Astrocyte (in vitro differentiated cells and primary cell): ENCODE results near the gene FBP1. TPM values are rescaled to one million over a fixed set of nuclear protein-coding genes. Genes with fewer than 3 reads are reported as not detected.

Experiments
- DNase-seq: peaks from one replicate; pipeline ENCODE4 v3.0.0-alpha.2; 2010; ENCODE audit warnings: low read depth
- FAIRE-seq: peaks from 2 replicates; lab custom pipeline; 2011; peaks lifted over from hg19 to GRCh38; lab: Jason Lieb, UNC
- H2AFZ ChIP-seq: 2 replicates; pipeline ENCODE4 v1.6.0; 2012; ENCODE audit warnings: low read depth, low read length, inconsistent platforms
- H3K27ac ChIP-seq: 2 replicates; pipeline ENCODE4 v1.5.1; 2011; ENCODE audit warnings: low read depth, low read length, inconsistent platforms
- H3K27me3 ChIP-seq: 2 replicates; pipeline ENCODE4 v1.6.0; 2011; ENCODE audit warnings: low read length, inconsistent platforms; ENCODE audit not compliant: insufficient read depth
- H3K36me3 ChIP-seq: 2 replicates; pipeline ENCODE4 v1.5.1; 2011; ENCODE audit warnings: low read length, inconsistent platforms; ENCODE audit not compliant: insufficient read depth
- H3K4me1 ChIP-seq: 2 replicates; pipeline ENCODE4 v1.5.1; 2011; ENCODE audit warnings: low read length, inconsistent platforms; ENCODE audit not compliant: insufficient read depth
- H3K4me2 ChIP-seq: 2 replicates; pipeline ENCODE4 v1.6.0; 2012; ENCODE audit warnings: low read length, inconsistent platforms
- H3K4me3 ChIP-seq: 2 replicates; pipeline ENCODE4 v1.5.1; 2011; ENCODE audit warnings: low read depth, mild to moderate bottlenecking, low read length, inconsistent platforms; ENCODE audit not compliant: insufficient read depth
- H3K79me2 ChIP-seq: 2 replicates; pipeline ENCODE4 v1.6.0; 2012; ENCODE audit warnings: mild to moderate bottlenecking, low read length, inconsistent platforms; ENCODE audit not compliant: insufficient read depth
- H3K9ac ChIP-seq: 2 replicates; pipeline ENCODE4 v1.6.0; 2012; ENCODE audit warnings: mild to moderate bottlenecking, low read length, inconsistent platforms
- H3K9me3 ChIP-seq: 2 replicates; pipeline ENCODE4 v1.5.1; 2012; ENCODE audit warnings: low read depth, mild to moderate bottlenecking, low read length, inconsistent platforms; ENCODE audit not compliant: insufficient read depth
- H4K20me1 ChIP-seq: 2 replicates; pipeline ENCODE4 v1.6.0; 2012; ENCODE audit warnings: low read length, inconsistent platforms; ENCODE audit not compliant: insufficient read depth
- H3K27ac Mint-ChIP-seq: one replicate; pipeline ENCODE4 v1.8.0; 2021; ENCODE audit warnings: mild to moderate bottlenecking, mixed read lengths; ENCODE audit not compliant: unreplicated experiment
- H3K27me3 Mint-ChIP-seq: one replicate; pipeline ENCODE4 v1.8.0; 2021; ENCODE audit warnings: low read depth, mixed read lengths; ENCODE audit not compliant: unreplicated experiment
- H3K36me3 Mint-ChIP-seq: one replicate; pipeline ENCODE4 v1.8.0; 2021; ENCODE audit warnings: low read depth, mixed read lengths; ENCODE audit not compliant: unreplicated experiment
- H3K4me1 Mint-ChIP-seq: one replicate; pipeline ENCODE4 v1.8.0; 2021; ENCODE audit warnings: low read depth, mixed read lengths; ENCODE audit not compliant: unreplicated experiment
- H3K4me3 Mint-ChIP-seq: one replicate; pipeline ENCODE4 v1.8.0; 2021; ENCODE audit warnings: mild to moderate bottlenecking, moderate library complexity, mixed read lengths; ENCODE audit not compliant: unreplicated experiment
- H3K9me3 Mint-ChIP-seq: one replicate; pipeline ENCODE4 v1.8.0; 2021; ENCODE audit warnings: mild to moderate bottlenecking, mixed read lengths; ENCODE audit not compliant: unreplicated experiment
- CTCF ChIP-seq: IDR thresholded peaks from 2 replicates; pipeline ENCODE4 v1.5.1; 2011; ENCODE audit warnings: low read depth, mild to moderate bottlenecking, inconsistent platforms, low read length, moderate library complexity; ENCODE audit not compliant: insufficient read depth
- EZH2 ChIP-seq: IDR thresholded peaks from 2 replicates; pipeline ENCODE4 v1.6.1; 2012; ENCODE audit warnings: mild to moderate bottlenecking, low read length, inconsistent platforms; ENCODE audit not compliant: insufficient read depth
- total RNA-seq: library from RNA; stranded (reverse); gene quantifications from 2 replicates; pipeline ENCODE4 v1.2.1, GENCODE V29; 2021

Gene FBP1
- total RNA-seq, 1 donor from 2014 or later, result 0.25 TPM

GRCh38 chr9:94627287-94627686 lies 12.0 kb downstream of the FBP1 start:
- Histone ChIP-seq H3K9me3 (no peaks in the 10 kb centered on the region), H3K36me3 (no peaks in the 10 kb centered on the region), H3K4me1 (no peaks in the 10 kb centered on the region), H3K27me3 (peaks cover 12% of the 10 kb centered on the region), H3K27ac (no peak overlapping the region), H2AFZ (no peak overlapping the region), H3K9ac (no peak overlapping the region), H4K20me1 (no peaks in the 10 kb centered on the region), H3K4me3 (no peak overlapping the region), H3K79me2 (no peaks in the 10 kb centered on the region), H3K4me2 (no peak overlapping the region)
- Mint-ChIP-seq H3K4me1 (no peaks in the 10 kb centered on the region), H3K36me3 (no peaks in the 10 kb centered on the region), H3K27ac (no peak overlapping the region), H3K4me3 (no peak overlapping the region), H3K9me3 (no peaks in the 10 kb centered on the region), H3K27me3 (peaks cover 37% of the 10 kb centered on the region)
- TF ChIP-seq EZH2 (no peak), CTCF (no peak)
- FAIRE-seq, result no peak
- DNase-seq, result no peak

- Histone ChIP-seq H3K9me3 (no peaks in the 10 kb centered on the region), H3K27ac (no peak overlapping the region), H3K27me3 (peaks cover 2% of the 10 kb centered on the region), H3K4me3 (no peak overlapping the region), H3K4me1 (no peaks in the 10 kb centered on the region), H3K4me2 (no peak overlapping the region), H4K20me1 (no peaks in the 10 kb centered on the region), H3K9ac (no peak overlapping the region), H3K36me3 (no peaks in the 10 kb centered on the region), H2AFZ (no peak overlapping the region), H3K79me2 (no peaks in the 10 kb centered on the region)
- FAIRE-seq (no peak), DNase-seq (no peak)
- Mint-ChIP-seq H3K4me1 (no peaks in the 10 kb centered on the region), H3K27me3 (peaks cover 30% of the 10 kb centered on the region), H3K9me3 (no peaks in the 10 kb centered on the region), H3K36me3 (no peaks in the 10 kb centered on the region), H3K27ac (no peak overlapping the region), H3K4me3 (no peak overlapping the region)
- TF ChIP-seq EZH2 (no peak), CTCF (no peak)
Measured at GRCh38 chr9:94625835-94626234, 13.5 kb downstream of the FBP1 start.

GRCh38 chr9:94624629-94625028 lies 14.7 kb downstream of the FBP1 start:
- H3K36me3 Mint-ChIP-seq, result no peaks in the 10 kb centered on the region
- Histone ChIP-seq H3K36me3 (no peaks in the 10 kb centered on the region), H3K9me3 (no peaks in the 10 kb centered on the region), H3K4me3 (no peak overlapping the region), H3K4me2 (no peak overlapping the region), H3K79me2 (no peaks in the 10 kb centered on the region), H3K27ac (no peak overlapping the region), H4K20me1 (no peaks in the 10 kb centered on the region), H2AFZ (no peak overlapping the region), H3K4me1 (no peaks in the 10 kb centered on the region), H3K9ac (no peak overlapping the region), H3K27me3 (peaks cover 2% of the 10 kb centered on the region)
- H3K27ac Mint-ChIP-seq, result no peak overlapping the region
- peaks cover 27% of the 10 kb centered on the region for H3K27me3 Mint-ChIP-seq
- DNase-seq (no peak), FAIRE-seq (no peak)
- no peaks in the 10 kb centered on the region for H3K9me3 Mint-ChIP-seq
- H3K4me3 Mint-ChIP-seq, result no peak overlapping the region
- TF ChIP-seq EZH2 (no peak), CTCF (no peak)
- no peaks in the 10 kb centered on the region for H3K4me1 Mint-ChIP-seq
